Endothelial cell of umbilical vein (primary cell): ENCODE measurements around the gene ZNRF3. TPM values are rescaled to one million over a fixed set of nuclear protein-coding genes. Genes with fewer than 3 reads are reported as not detected.

Experiments
- BruUV-seq: library from RNA; stranded (reverse); fragments of 400-500 nt; replicated peaks from 2 replicates; lab custom pipeline; 2021; lab: Mats Ljungman, UMichigan
- CTCF ChIA-PET: fragments of 300-600, 350-600 bp; sonication (Branson Sonifier 250); formaldehyde crosslinking; loops from one replicate; lab custom pipeline; 2021; ENCODE audit warnings: antibody characterized with exemption, inconsistent platforms; lab: Charles Lee
- POLR2A ChIA-PET: fragments of 300-600, 350-600 bp; sonication (Branson Sonifier 250); formaldehyde crosslinking; loops from one replicate; lab custom pipeline; 2021; ENCODE audit warnings: antibody characterized with exemption, inconsistent platforms; lab: Charles Lee
- DNase-seq: peaks from one replicate; pipeline ENCODE4 v3.0.0-alpha.2; 2011; ENCODE audit warnings: low read depth, low spot score
- FAIRE-seq: peaks from 2 replicates; lab custom pipeline; 2011; peaks lifted over from hg19 to GRCh38; lab: Jason Lieb, UNC
- H2AFZ ChIP-seq: 2 replicates; pipeline ENCODE4 v1.6.0; 2012; ENCODE audit warnings: low read depth, low read length, control low read depth, inconsistent platforms
- H3K27ac ChIP-seq: 2 replicates; pipeline ENCODE4 v1.5.1; 2011; ENCODE audit warnings: low read depth, mild to moderate bottlenecking, control low read depth, low read length, moderate library complexity; ENCODE audit not compliant: insufficient read depth
- H3K27me3 ChIP-seq, 2 experiments: 2 replicates each; pipeline versions ENCODE4 v1.6.0 to v1.6.1; 2011; ENCODE audit warnings: low read length in 2 of 2, mixed read lengths in 1 of 2; ENCODE audit not compliant: control insufficient read depth in 2 of 2, insufficient read depth in 2 of 2
- H3K36me3 ChIP-seq, 2 experiments: 2 replicates in 1 of 2; 3 replicates in 1 of 2; pipeline ENCODE4 v1.5.1; 2011; ENCODE audit warnings: low read length in 2 of 2, mild to moderate bottlenecking in 1 of 2, moderate library complexity in 1 of 2; ENCODE audit not compliant: control insufficient read depth in 2 of 2, insufficient read depth in 2 of 2; ENCODE audit errors: extremely low read depth in 1 of 2
- H3K4me1 ChIP-seq: 3 replicates; pipeline ENCODE4 v1.5.1; 2011; ENCODE audit warnings: mild to moderate bottlenecking, low read length; ENCODE audit not compliant: control insufficient read depth, insufficient read depth; ENCODE audit errors: extremely low read depth
- H3K4me2 ChIP-seq: 2 replicates; pipeline ENCODE4 v1.6.1; 2011; ENCODE audit warnings: low read length, control low read depth, mixed read lengths; ENCODE audit not compliant: insufficient read depth
- H3K4me3 ChIP-seq, 3 experiments: fragments of 200-600 bp in 1 of 3; sonication (generic), shearing (Covaris generic) in 1 of 3; replicated peaks in 1 of 3; 2 replicates each; pipeline ENCODE4 v1.5.1; 2011 to 2016; ENCODE audit warnings: control low read depth in 3 of 3, low read length in 3 of 3, mild to moderate bottlenecking in 2 of 3, inconsistent platforms in 1 of 3, low read depth in 1 of 3, moderate library complexity in 1 of 3; ENCODE audit not compliant: insufficient read depth in 1 of 3
- H3K79me2 ChIP-seq: 2 replicates; pipeline ENCODE4 v1.6.0; 2012; ENCODE audit warnings: low read length, inconsistent platforms; ENCODE audit not compliant: control insufficient read depth, insufficient read depth
- H3K9ac ChIP-seq: replicated peaks from 2 replicates; pipeline ENCODE3; 2011; ENCODE audit warnings: low read length, control low read depth; ENCODE audit not compliant: insufficient read depth; ENCODE audit errors: extremely low read depth
- H3K9me1 ChIP-seq: replicated peaks from 3 replicates; pipeline ENCODE4 v1.6.0; 2011; ENCODE audit warnings: mild to moderate bottlenecking, low read length; ENCODE audit not compliant: control insufficient read depth, insufficient read depth; ENCODE audit errors: extremely low read depth
- H3K9me3 ChIP-seq: replicated peaks from 2 replicates; pipeline ENCODE4 v1.5.1; 2012; ENCODE audit warnings: low read length, inconsistent platforms; ENCODE audit not compliant: control insufficient read depth, insufficient read depth
- H4K20me1 ChIP-seq: replicated peaks from 2 replicates; pipeline ENCODE3; 2011; ENCODE audit warnings: mild to moderate bottlenecking, low read length; ENCODE audit not compliant: control insufficient read depth, insufficient read depth; ENCODE audit errors: extremely low read depth
- CTCF ChIP-seq, 2 donors: IDR thresholded peaks; 1 replicate in 1 of 2; 2 replicates in 1 of 2; pipeline ENCODE4 v1.5.1; 2011; ENCODE audit warnings: low read length in 2 of 2, mild to moderate bottlenecking in 2 of 2, moderate library complexity in 2 of 2, control low read depth in 1 of 2, inconsistent platforms in 1 of 2, low read depth in 1 of 2; ENCODE audit not compliant: insufficient read depth in 1 of 2; ENCODE audit errors: extremely low read depth in 1 of 2
- EZH2 ChIP-seq: IDR thresholded peaks from 2 replicates; pipeline ENCODE4 v1.6.1; 2012; ENCODE audit warnings: borderline replicate concordance, low read depth, mild to moderate bottlenecking, moderate library complexity, low read length, inconsistent platforms; ENCODE audit not compliant: severe bottlenecking
- FOS ChIP-seq: IDR thresholded peaks from 2 replicates; pipeline ENCODE4 v1.6.1; 2011; ENCODE audit warnings: mild to moderate bottlenecking, low read length, moderate library complexity, borderline replicate concordance; ENCODE audit not compliant: insufficient read depth
- GATA2 ChIP-seq: IDR thresholded peaks from 2 replicates; pipeline ENCODE4 v1.7.0; 2011; ENCODE audit warnings: low read depth, mild to moderate bottlenecking, moderate library complexity, mixed read lengths, low read length; ENCODE audit not compliant: insufficient read length, insufficient read depth
- POLR2A ChIP-seq: IDR thresholded peaks from 2 replicates; pipeline ENCODE4 v1.6.1; 2012; ENCODE audit warnings: low read depth, mild to moderate bottlenecking, control low read depth, low read length
- POLR2AphosphoS5 ChIP-seq: IDR thresholded peaks from 2 replicates; pipeline ENCODE4 v1.6.1; 2012; ENCODE audit warnings: low read depth, mild to moderate bottlenecking, control low read depth, low read length, moderate library complexity; ENCODE audit not compliant: insufficient read depth
- dilution Hi-C: fragments of 300-500 bp; cut with MboI; formaldehyde crosslinking; loops from one replicate; pipeline ENCODE4 v1.15.0; 2019; ENCODE audit warnings: low sequenced_read_pairs; ENCODE audit not compliant: extremely low pct_ligation_motif_present
- intact Hi-C: fragments of 100-400 bp; cut with micrococcal nuclease; formaldehyde crosslinking; loops from one replicate; pipeline ENCODE4 v1.10.0; 2022
- polyA plus RNA-seq, 4 experiments: library from polyadenylated mRNA; depleted of rRNA in 3 of 4; stranded (reverse) in 3 of 4; unstranded in 1 of 4; fragments of >200 nt; gene quantifications; 2 replicates each; pipeline versions ENCODE4 v1.2.1 to v1.2.3, GENCODE V29; 2011 to 2012; ENCODE audit warnings: missing spikeins in 1 of 4
- total RNA-seq: library from RNA; stranded (reverse); gene quantifications from 2 replicates; pipeline ENCODE4 v1.2.3, GENCODE V29; 2021

ZNRF3 gene
- total and polyA plus RNA-seq, 2 donors (not counting 3 experiments of a cell fraction or from before 2014, with no cell fraction given) = 2.7 to 5.2 TPM

- dilution Hi-C loops (no loop called here), intact Hi-C loops (no loop called here)
- no peaks in the 10 kb centered on the region for H3K4me1 ChIP-seq
- ChIA-PET CTCF (no interaction called here), POLR2A (no interaction called here)
- H3K36me3 ChIP-seq = no peaks in the 10 kb centered on the region
- TF ChIP-seq FOS = no peak
- no peak for TF ChIP-seq EZH2
- no peak for TF ChIP-seq GATA2
- no peak for TF ChIP-seq CTCF (IDR thresholded peaks at IDR 0.05; ENCODE audit: extremely low read depth in 1 of 2, insufficient read depth in 1 of 2, low read depth in 1 of 2, low read length in 2 of 2)
- TF ChIP-seq POLR2AphosphoS5 = no peak
- no peak for TF ChIP-seq POLR2A
- H3K79me2 ChIP-seq = no peaks in the 10 kb centered on the region
- H3K9me3 ChIP-seq = no peaks in the 10 kb centered on the region
- H2AFZ ChIP-seq = no peak overlapping the region
- no peak overlapping the region for H3K4me3 ChIP-seq
- no peaks in the 10 kb centered on the region for H3K9me1 ChIP-seq
- no peak for DNase-seq
- H3K4me2 ChIP-seq = no peak overlapping the region
- FAIRE-seq = no peak
- BruUV-seq = no TSS peak
- H3K27me3 ChIP-seq = no peaks in the 10 kb centered on the region
- H4K20me1 ChIP-seq = no peaks in the 10 kb centered on the region
- H3K9ac ChIP-seq = no peak overlapping the region
- H3K27ac ChIP-seq = no peak overlapping the region
These were observed 109.4 kb downstream of the ZNRF3 start for GRCh38 chr22:28992565-28993356.
